ENCODE data around the gene INPP5D. TPM values are rescaled to one million over a fixed set of nuclear protein-coding genes. Genes with fewer than 3 reads are reported as not detected.

The INPP5D gene
- total RNA-seq, 2 donors from 2014 or later, result 64.8 to 69.3 TPM

- H3K36me3 Mint-ChIP-seq (ENCODE audit: insufficient read depth in 2 of 2), result no peaks in the 10 kb centered on the region
- DNase-seq, result no peak
- no peaks in the 10 kb centered on the region for H3K27me3 Mint-ChIP-seq (ENCODE audit: low read depth)
- ATAC-seq (replicated peaks in 1 of 2), result no peak
- no peak overlapping the region for H3K4me3 Mint-ChIP-seq
- H3K9me3 Mint-ChIP-seq, result no peaks in the 10 kb centered on the region
- H3K4me1 Mint-ChIP-seq (ENCODE audit: low read depth), result peaks cover 9% of the 10 kb centered on the region
- H3K27ac Mint-ChIP-seq, result no peak overlapping the region
Measured at GRCh38 chr2:233037078-233037477, 23.1 kb upstream of the INPP5D start.

GRCh38 chr2:233039212-233039845 lies 20.8 kb upstream of the INPP5D start:
- no peaks in the 10 kb centered on the region for H3K9me3 Mint-ChIP-seq
- no peak for DNase-seq
- H3K4me1 Mint-ChIP-seq (ENCODE audit: low read depth), result peaks cover under 1% of the 10 kb centered on the region
- no peak overlapping the region for H3K27ac Mint-ChIP-seq
- no peaks in the 10 kb centered on the region for H3K27me3 Mint-ChIP-seq (ENCODE audit: low read depth)
- no peak for ATAC-seq (replicated peaks in 1 of 2)
- H3K36me3 Mint-ChIP-seq (ENCODE audit: insufficient read depth in 2 of 2), result no peaks in the 10 kb centered on the region
- H3K4me3 Mint-ChIP-seq, result no peak overlapping the region

GRCh38 chr2:233039846-233040530 lies 20.2 kb upstream of the INPP5D start:
- no peaks in the 10 kb centered on the region for H3K9me3 Mint-ChIP-seq
- ATAC-seq (replicated peaks in 1 of 2) (no peak), DNase-seq (no peak)
- H3K27me3 Mint-ChIP-seq (ENCODE audit: low read depth), result no peaks in the 10 kb centered on the region
- no peaks in the 10 kb centered on the region for H3K36me3 Mint-ChIP-seq (ENCODE audit: insufficient read depth in 2 of 2)
- H3K4me1 Mint-ChIP-seq (ENCODE audit: low read depth), result no peaks in the 10 kb centered on the region
- no peak overlapping the region for H3K27ac Mint-ChIP-seq
- H3K4me3 Mint-ChIP-seq, result no peak overlapping the region

GRCh38 chr2:233040571-233040970 lies 19.6 kb upstream of the INPP5D start:
- Mint-ChIP-seq H3K36me3 (ENCODE audit: insufficient read depth in 2 of 2) (no peaks in the 10 kb centered on the region), H3K27ac (no peak overlapping the region), H3K27me3 (ENCODE audit: low read depth) (no peaks in the 10 kb centered on the region), H3K4me3 (no peak overlapping the region), H3K9me3 (no peaks in the 10 kb centered on the region), H3K4me1 (ENCODE audit: low read depth) (no peaks in the 10 kb centered on the region)
- no peak for DNase-seq
- ATAC-seq (replicated peaks in 1 of 2), result no peak

- no peak for DNase-seq
- H3K4me1 Mint-ChIP-seq (ENCODE audit: low read depth), result no peaks in the 10 kb centered on the region
- H3K27ac Mint-ChIP-seq, result no peak overlapping the region
- H3K36me3 Mint-ChIP-seq (ENCODE audit: insufficient read depth in 2 of 2), result no peaks in the 10 kb centered on the region
- no peak overlapping the region for H3K4me3 Mint-ChIP-seq
- H3K27me3 Mint-ChIP-seq (ENCODE audit: low read depth), result no peaks in the 10 kb centered on the region
- H3K9me3 Mint-ChIP-seq, result no peaks in the 10 kb centered on the region
- ATAC-seq (replicated peaks in 1 of 2), result no peak
Measured at GRCh38 chr2:233041722-233042323, 18.3 kb upstream of the INPP5D start.

- Mint-ChIP-seq H3K4me1 (ENCODE audit: low read depth) (no peaks in the 10 kb centered on the region), H3K36me3 (ENCODE audit: insufficient read depth in 2 of 2) (no peaks in the 10 kb centered on the region), H3K27me3 (ENCODE audit: low read depth) (peaks cover 5% of the 10 kb centered on the region), H3K4me3 (no peak overlapping the region), H3K27ac (no peak overlapping the region), H3K9me3 (no peaks in the 10 kb centered on the region)
- DNase-seq, result no peak
- no peak for ATAC-seq (replicated peaks in 1 of 2)
Measured at GRCh38 chr2:233042549-233042948, 17.6 kb upstream of the INPP5D start.

GRCh38 chr2:233044974-233045605 lies 15.1 kb upstream of the INPP5D start:
- ATAC-seq (replicated peaks in 1 of 2) (no peak), DNase-seq (no peak)
- no peaks in the 10 kb centered on the region for H3K9me3 Mint-ChIP-seq
- H3K4me3 Mint-ChIP-seq, result no peak overlapping the region
- peaks cover 6% of the 10 kb centered on the region for H3K27me3 Mint-ChIP-seq (ENCODE audit: low read depth)
- H3K4me1 Mint-ChIP-seq (ENCODE audit: low read depth), result no peaks in the 10 kb centered on the region
- H3K36me3 Mint-ChIP-seq (ENCODE audit: insufficient read depth in 2 of 2), result no peaks in the 10 kb centered on the region
- H3K27ac Mint-ChIP-seq, result no peak overlapping the region

- ATAC-seq (replicated peaks in 1 of 2) (no peak), DNase-seq (no peak)
- no peak overlapping the region for H3K27ac Mint-ChIP-seq
- no peaks in the 10 kb centered on the region for H3K9me3 Mint-ChIP-seq
- H3K27me3 Mint-ChIP-seq (ENCODE audit: low read depth), result peaks cover 6% of the 10 kb centered on the region
- H3K4me3 Mint-ChIP-seq, result no peak overlapping the region
- H3K4me1 Mint-ChIP-seq (ENCODE audit: low read depth), result no peaks in the 10 kb centered on the region
- no peaks in the 10 kb centered on the region for H3K36me3 Mint-ChIP-seq (ENCODE audit: insufficient read depth in 2 of 2)
Measured at GRCh38 chr2:233047206-233047605, 12.9 kb upstream of the INPP5D start.

GRCh38 chr2:233047667-233048066 lies 12.5 kb upstream of the INPP5D start:
- no peaks in the 10 kb centered on the region for H3K9me3 Mint-ChIP-seq
- no peaks in the 10 kb centered on the region for H3K4me1 Mint-ChIP-seq (ENCODE audit: low read depth)
- H3K27me3 Mint-ChIP-seq (ENCODE audit: low read depth), result peaks cover 6% of the 10 kb centered on the region
- ATAC-seq (replicated peaks in 1 of 2) (no peak), DNase-seq (no peak)
- H3K4me3 Mint-ChIP-seq, result no peak overlapping the region
- no peaks in the 10 kb centered on the region for H3K36me3 Mint-ChIP-seq (ENCODE audit: insufficient read depth in 2 of 2)
- no peak overlapping the region for H3K27ac Mint-ChIP-seq

- DNase-seq, result no peak
- Mint-ChIP-seq H3K36me3 (ENCODE audit: insufficient read depth in 2 of 2) (no peaks in the 10 kb centered on the region), H3K27me3 (ENCODE audit: low read depth) (peaks cover 6% of the 10 kb centered on the region), H3K9me3 (no peaks in the 10 kb centered on the region), H3K4me1 (ENCODE audit: low read depth) (peaks cover under 1% of the 10 kb centered on the region), H3K4me3 (no peak overlapping the region), H3K27ac (no peak overlapping the region)
- no peak for ATAC-seq (replicated peaks in 1 of 2)
Measured at GRCh38 chr2:233048569-233049193, 11.5 kb upstream of the INPP5D start.

- Mint-ChIP-seq H3K36me3 (ENCODE audit: insufficient read depth in 2 of 2) (no peaks in the 10 kb centered on the region), H3K27me3 (ENCODE audit: low read depth) (peaks cover 6% of the 10 kb centered on the region), H3K9me3 (no peaks in the 10 kb centered on the region), H3K4me3 (no peak overlapping the region), H3K27ac (no peak overlapping the region), H3K4me1 (ENCODE audit: low read depth) (peaks cover 7% of the 10 kb centered on the region)
- no peak for DNase-seq
- ATAC-seq (replicated peaks in 1 of 2), result no peak
Measured at GRCh38 chr2:233049194-233049761, 10.9 kb upstream of the INPP5D start.

GRCh38 chr2:233051241-233052149 lies 8.6 kb upstream of the INPP5D start:
- H3K9me3 Mint-ChIP-seq, result no peaks in the 10 kb centered on the region
- H3K27me3 Mint-ChIP-seq (ENCODE audit: low read depth), result peaks cover 11% of the 10 kb centered on the region
- ATAC-seq (replicated peaks in 1 of 2) (no peak), DNase-seq (no peak)
- no peak overlapping the region for H3K4me3 Mint-ChIP-seq
- no peak overlapping the region for H3K27ac Mint-ChIP-seq
- peaks cover 10% of the 10 kb centered on the region for H3K4me1 Mint-ChIP-seq (ENCODE audit: low read depth)
- H3K36me3 Mint-ChIP-seq (ENCODE audit: insufficient read depth in 2 of 2), result no peaks in the 10 kb centered on the region
